ENCODE results near the gene RNF222.

DNA sequence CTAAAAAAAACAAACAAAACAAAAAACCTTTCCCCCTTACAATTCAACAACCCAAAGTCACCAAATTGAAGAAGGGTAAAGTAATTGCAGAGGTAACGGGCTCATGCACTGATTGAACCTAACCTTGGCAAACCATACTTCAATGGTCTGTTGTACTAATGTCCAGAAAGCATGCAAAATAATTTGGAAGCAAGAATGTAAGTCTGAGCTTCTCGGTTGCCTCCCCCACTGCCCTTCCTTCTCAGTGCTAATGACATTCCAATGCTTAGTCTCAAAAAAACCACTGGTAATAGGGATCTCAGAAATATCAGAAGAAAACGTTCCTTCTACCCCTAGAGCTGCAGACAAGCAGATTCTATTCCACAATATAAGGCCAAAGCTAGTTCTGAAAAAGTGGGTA is 36.9 kb downstream of the RNF222 start:
- no peak for TF ChIP-seq CTCF (IDR thresholded peaks at IDR 0.05)
- no peak for TF ChIP-seq POLR2A (IDR thresholded peaks at IDR 0.05)

Measured in uterus (tissue), 2 donors.